Measurements from ENCODE around the gene TMOD1.

GRCh38 chr9:97527626-97528528, 26.4 kb downstream of the TMOD1 start:
- TF ChIP-seq POLR2A (IDR thresholded peaks at IDR 0.05) (no peak), CTCF (IDR thresholded peaks at IDR 0.05) (no peak)

Measured in uterus (tissue), 2 donors.